Diencephalon (tissue), 1 donor: ENCODE results near the gene ADIRF. TPM values are rescaled to one million over a fixed set of nuclear protein-coding genes. Genes with fewer than 3 reads are reported as not detected.

Experiments used
- small RNA-seq: library from RNA; depleted of rRNA; stranded (forward); fragments of <200 nt; gene quantifications from one replicate; pipeline ENCODE3, GENCODE V24; 2014
- total RNA-seq: library from RNA; depleted of rRNA; stranded (reverse); fragments of >200 nt; gene quantifications from one replicate; pipeline ENCODE4 v1.2.3, GENCODE V29; 2014

The ADIRF gene
- 4.8 TPM for total RNA-seq

GRCh38 chr10:86968271-86968993, at the start of gene ADIRF:
ADIRF (plus strand) TSS chr10:86968482; CDS start chr10:86968545, 63 bp downstream.

GRCh38 chr10:86957471-86958115, 10.7 kb upstream of the ADIRF start, which contains the start of gene MMRN2:
MMRN2 (minus strand) TSS chr10:86957615; CDS start chr10:86957541, 74 bp downstream.

DNA sequence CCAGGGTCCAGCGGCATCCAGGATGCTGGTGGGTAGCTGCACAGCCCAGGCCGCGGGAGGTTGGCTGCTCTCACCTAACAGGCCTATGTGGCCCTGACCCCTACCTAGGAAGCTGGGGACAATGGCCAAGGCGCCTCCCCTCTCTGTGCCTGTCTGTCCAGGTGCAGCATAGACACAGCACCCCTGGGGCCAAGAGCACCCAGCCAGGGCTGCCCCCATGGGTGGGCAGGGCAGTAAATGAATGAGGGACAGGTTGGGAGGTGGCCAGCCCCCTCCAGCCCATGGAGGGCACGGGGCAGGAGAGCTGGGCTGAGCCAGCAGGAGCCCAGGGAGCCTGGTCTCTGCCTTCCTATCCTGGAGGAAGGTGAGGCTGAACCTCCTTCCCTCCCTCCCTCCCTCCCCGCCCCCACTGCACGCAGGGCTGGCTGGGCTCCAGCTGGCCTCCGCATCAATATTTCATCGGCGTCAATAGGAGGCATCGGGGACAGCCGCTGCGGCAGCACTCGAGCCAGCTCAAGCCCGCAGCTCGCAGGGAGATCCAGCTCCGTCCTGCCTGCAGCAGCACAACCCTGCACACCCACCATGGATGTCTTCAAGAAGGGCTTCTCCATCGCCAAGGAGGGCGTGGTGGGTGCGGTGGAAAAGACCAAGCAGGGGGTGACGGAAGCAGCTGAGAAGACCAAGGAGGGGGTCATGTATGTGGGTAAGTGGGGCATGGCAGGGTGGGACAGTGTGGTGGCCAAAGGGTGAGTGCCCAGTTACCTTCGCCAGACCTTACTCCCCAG, 10.0 kb upstream of the ADIRF start, which contains the start of gene SNCG:
SNCG (plus strand) TSS at position 484 of the 785 bp plus-strand sequence; CDS start at position 583, 99 bp downstream.

GRCh38 chr10:87020056-87020455, 51.8 kb downstream of the ADIRF start, which contains the start of gene FAM25A:
FAM25A (plus strand) TSS chr10:87020294; CDS start chr10:87020325, 31 bp downstream.

Small RNA genes within 50 kb of the gene (small RNA-seq; reads per million reads assigned to genes)
- gene BMS1P3 (not detected), gene FAM25A (not detected)

Other genes with a start within 250 kb of the ADIRF start
- 48.0 TPM for gene BMPR1A, start 211.9 kb upstream of the ADIRF start, total RNA-seq
- gene MMRN2, start 10.9 kb upstream of the ADIRF start, total RNA-seq: 5.1 TPM
- 29.1 TPM for gene SNCG, start 9.9 kb upstream of the ADIRF start, total RNA-seq
- not detected for gene FAM25A, start 51.8 kb downstream of the ADIRF start, total RNA-seq
- 407 TPM for gene GLUD1, start 126.4 kb downstream of the ADIRF start, total RNA-seq
- 36.9 TPM for gene SHLD2, start 126.7 kb downstream of the ADIRF start, total RNA-seq